ENCODE results near the gene HS3ST5.
"Not testable (repeated sequence)": the region's sequence is repeated elsewhere in the genome, so short reads cannot be mapped to it uniquely, and the experiment has no call there.

HS3ST5 gene

GRCh38 chr6:114087496-114087895, 255.3 kb downstream of the HS3ST5 start:
- peak; percentile 32 for DNase-seq (ENCODE audit: low read depth)
- no peak for TF ChIP-seq CTCF (conservative IDR thresholded peaks at IDR 0.05; ENCODE audit: control insufficient read depth, insufficient read depth, low read depth, low read length)
- no peak overlapping the region for H3K4me3 ChIP-seq (ENCODE audit: control insufficient read depth, low read depth, low read length)

GRCh38 chr6:114085211-114085610, 257.6 kb downstream of the HS3ST5 start:
- no peak overlapping the region for H3K4me3 ChIP-seq (ENCODE audit: control insufficient read depth, low read depth, low read length)
- DNase-seq (ENCODE audit: low read depth) = peak; percentile 72
- no peak for TF ChIP-seq CTCF (conservative IDR thresholded peaks at IDR 0.05; ENCODE audit: control insufficient read depth, insufficient read depth, low read depth, low read length)

- no peak for TF ChIP-seq CTCF (conservative IDR thresholded peaks at IDR 0.05; ENCODE audit: control insufficient read depth, insufficient read depth, low read depth, low read length)
- DNase-seq (ENCODE audit: low read depth) = peak; percentile 49
- no peak overlapping the region for H3K4me3 ChIP-seq (ENCODE audit: control insufficient read depth, low read depth, low read length)
Measured at GRCh38 chr6:114084327-114084890, 258.4 kb downstream of the HS3ST5 start.

- no peak for TF ChIP-seq CTCF (conservative IDR thresholded peaks at IDR 0.05; ENCODE audit: control insufficient read depth, insufficient read depth, low read depth, low read length)
- DNase-seq (ENCODE audit: low read depth) = no peak
- no peak overlapping the region for H3K4me3 ChIP-seq (ENCODE audit: control insufficient read depth, low read depth, low read length)
Measured at GRCh38 chr6:114083251-114083650, 259.6 kb downstream of the HS3ST5 start.

GRCh38 chr6:114081730-114082129, 261.1 kb downstream of the HS3ST5 start:
- no peak for DNase-seq (ENCODE audit: low read depth)
- no peak for TF ChIP-seq CTCF (conservative IDR thresholded peaks at IDR 0.05; ENCODE audit: control insufficient read depth, insufficient read depth, low read depth, low read length)
- no peak overlapping the region for H3K4me3 ChIP-seq (ENCODE audit: control insufficient read depth, low read depth, low read length)

- H3K4me3 ChIP-seq (ENCODE audit: control insufficient read depth, low read depth, low read length) = no peak overlapping the region
- peak; percentile 16 for DNase-seq (ENCODE audit: low read depth)
- no peak for TF ChIP-seq CTCF (conservative IDR thresholded peaks at IDR 0.05; ENCODE audit: control insufficient read depth, insufficient read depth, low read depth, low read length)
Measured at GRCh38 chr6:114080891-114081510, 261.8 kb downstream of the HS3ST5 start.

- not testable (repeated sequence) for H3K4me3 ChIP-seq (ENCODE audit: control insufficient read depth, low read depth, low read length); DNase-seq (ENCODE audit: low read depth)
Measured at GRCh38 chr6:114080410-114080809, 262.4 kb downstream of the HS3ST5 start.
